ENCODE measurements around the gene ABCC8. TPM values are rescaled to one million over a fixed set of nuclear protein-coding genes. Genes with fewer than 3 reads are reported as not detected.
"Not testable (repeated sequence)": the region's sequence is repeated elsewhere in the genome, so short reads cannot be mapped to it uniquely, and the experiment has no call there.

ABCC8 gene
- total RNA-seq, 4 donors from 2014 or later: 0.38 to 2.2 TPM; not detected in 2

DNA sequence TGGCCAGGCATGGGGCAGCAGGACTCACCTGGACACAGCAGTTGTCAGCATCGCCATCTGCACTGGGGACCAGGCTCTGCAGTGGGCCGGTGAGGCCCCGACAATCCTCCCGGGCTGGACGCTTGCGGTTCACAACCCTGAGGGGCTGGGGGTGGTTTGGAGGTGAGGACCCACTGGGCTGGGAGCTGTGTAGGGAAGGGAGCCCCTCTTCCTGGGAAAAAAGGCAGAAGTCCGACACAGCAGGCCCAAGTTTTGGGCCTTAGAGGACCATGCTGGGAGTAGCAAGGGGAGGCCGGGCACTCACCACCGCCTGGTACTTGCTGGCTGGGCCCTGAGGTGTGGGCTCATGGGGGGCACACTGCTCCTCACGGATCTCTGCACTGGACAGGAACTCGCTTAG lies 48.4 kb downstream of the ABCC8 start:
- no peak for TF ChIP-seq CTCF (IDR thresholded peaks at IDR 0.05)
- no peak for ATAC-seq (ENCODE audit: low FRiP score)
- no peak for DNase-seq (ENCODE audit: low spot score)

DNA sequence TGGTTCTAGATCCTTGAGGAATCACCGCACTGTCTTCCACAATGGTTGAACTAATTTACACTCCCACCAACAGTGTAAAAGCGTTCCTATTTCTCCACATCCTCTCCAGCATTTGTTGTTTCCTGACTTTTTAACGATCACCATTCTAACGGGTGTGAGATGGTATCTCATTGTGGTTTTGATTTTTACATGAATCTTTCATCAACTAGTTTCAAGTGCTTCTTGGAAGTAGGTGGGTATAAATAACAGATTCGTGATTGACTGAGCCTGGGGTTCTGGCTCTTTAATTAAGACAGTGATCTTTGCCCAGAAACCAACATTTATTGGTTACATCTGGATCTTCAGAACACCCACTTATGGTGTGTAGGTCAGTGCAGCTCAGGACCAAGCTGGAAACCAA lies 50.4 kb downstream of the ABCC8 start:
- not testable (repeated sequence) for ATAC-seq (ENCODE audit: low FRiP score); DNase-seq (ENCODE audit: low spot score)

GRCh38 chr11:17423533-17424310 lies 52.9 kb downstream of the ABCC8 start:
- no peak for TF ChIP-seq CTCF (IDR thresholded peaks at IDR 0.05)
- DNase-seq (ENCODE audit: low spot score) (no peak), ATAC-seq (ENCODE audit: low FRiP score) (no peak)

GRCh38 chr11:17421781-17422180 lies 54.9 kb downstream of the ABCC8 start:
- no peak for ATAC-seq (ENCODE audit: low FRiP score)
- no peak for TF ChIP-seq CTCF (IDR thresholded peaks at IDR 0.05)
- DNase-seq (ENCODE audit: low spot score): no peak

GRCh38 chr11:17418444-17419081 lies 58.1 kb downstream of the ABCC8 start:
- ATAC-seq (ENCODE audit: low FRiP score) (no peak), DNase-seq (ENCODE audit: low spot score) (no peak)
- no peak for TF ChIP-seq CTCF (IDR thresholded peaks at IDR 0.05)

DNA sequence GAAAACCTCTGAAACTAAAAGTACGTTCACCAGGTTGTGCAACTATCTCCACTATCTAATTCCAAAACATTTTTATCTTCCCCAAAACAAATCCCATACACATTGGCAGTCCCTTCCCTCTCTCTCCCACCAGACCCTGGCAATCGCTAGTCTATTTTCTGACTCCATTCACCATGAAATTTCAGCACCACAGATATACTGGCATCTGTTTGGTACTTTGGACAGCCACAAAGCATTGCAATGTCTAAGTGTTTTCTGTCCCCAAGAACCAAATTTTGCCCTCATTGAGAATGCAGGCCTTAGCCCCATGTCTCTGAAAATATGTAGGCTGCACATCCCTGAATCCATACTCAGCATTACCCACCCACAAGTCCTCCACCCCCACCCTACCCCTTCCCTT lies 60.2 kb downstream of the ABCC8 start:
- no peak for TF ChIP-seq CTCF (IDR thresholded peaks at IDR 0.05)
- ATAC-seq (ENCODE audit: low FRiP score) (no peak), DNase-seq (ENCODE audit: low spot score) (no peak)

DNA sequence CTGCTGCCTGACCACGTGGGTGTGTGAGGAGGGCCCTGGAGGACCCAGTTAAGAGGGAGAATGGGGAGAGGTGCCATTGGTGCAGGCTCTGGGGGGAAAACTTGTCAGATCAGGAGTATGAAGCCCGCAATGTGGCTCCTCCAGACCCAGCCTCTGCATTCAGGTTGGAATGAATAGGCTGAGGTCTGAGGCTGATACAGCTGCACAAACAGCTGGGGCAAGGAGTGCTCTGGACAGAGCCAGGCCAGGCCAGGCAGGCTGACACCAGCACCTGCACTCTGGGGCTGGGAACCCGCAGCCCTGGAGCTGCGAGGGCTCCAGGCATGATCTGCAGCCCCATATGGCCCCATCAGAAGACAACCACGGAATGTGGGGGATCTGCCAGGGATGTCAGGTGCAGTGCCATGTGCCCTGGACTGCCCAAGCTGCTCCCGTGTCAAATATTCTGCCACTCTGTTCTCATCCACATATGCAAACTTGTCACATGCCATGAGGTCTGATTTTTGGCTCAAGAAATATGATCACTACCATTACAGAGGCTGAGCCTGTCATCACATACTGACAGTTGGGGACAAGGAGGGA lies 61.0 kb downstream of the ABCC8 start:
- no peak for TF ChIP-seq CTCF (IDR thresholded peaks at IDR 0.05)
- no peak for ATAC-seq (ENCODE audit: low FRiP score)
- no peak for DNase-seq (ENCODE audit: low spot score)
